SU-DHL-6 (cell line): Measurements from ENCODE around the gene ATG2B.
"Not testable (repeated sequence)": the region's sequence is repeated elsewhere in the genome, so short reads cannot be mapped to it uniquely, and the experiment has no call there.

Source experiments
- H2AFZ ChIP-seq: fragments of 200-600 bp; sonication (generic); 2 replicates; pipeline ENCODE4 v1.6.1; 2014; ENCODE audit warnings: low read depth, mild to moderate bottlenecking, moderate library complexity, mixed read lengths, antibody characterized with exemption, low read length; ENCODE audit not compliant: severe bottlenecking
- H3F3A ChIP-seq: fragments of 200-600 bp; shearing (Covaris generic); 2 replicates; pipeline ENCODE4 v1.6.0; 2016; ENCODE audit warnings: antibody characterized with exemption, mild to moderate bottlenecking; ENCODE audit not compliant: insufficient read depth
- H3K27ac ChIP-seq: fragments of 200-600 bp; sonication (generic); 2 replicates; pipeline ENCODE4 v1.5.1; 2016; ENCODE audit warnings: low read depth, mild to moderate bottlenecking, low read length, moderate library complexity, mixed read lengths
- H3K27me3 ChIP-seq: fragments of 200-600 bp; sonication (generic), shearing (Covaris generic); 2 replicates; pipeline ENCODE4 v1.6.0; 2014; ENCODE audit warnings: mild to moderate bottlenecking, low read length
- H3K36me3 ChIP-seq: fragments of 200-600 bp; sonication (generic); 2 replicates; pipeline ENCODE4 v1.6.1; 2014; ENCODE audit warnings: mild to moderate bottlenecking, low read length, mixed read lengths
- H3K4me2 ChIP-seq: fragments of 300-600, 200-600 bp; shearing (Covaris generic), sonication (generic); 2 replicates; pipeline ENCODE4 v1.6.0; 2014; ENCODE audit warnings: low read length, low read depth, mild to moderate bottlenecking; ENCODE audit not compliant: poor library complexity, severe bottlenecking
- H3K4me3 ChIP-seq: fragments of 200-600 bp; sonication (generic); 2 replicates; pipeline ENCODE4 v1.5.1; 2014; ENCODE audit warnings: antibody characterized with exemption, low read length, mild to moderate bottlenecking, mixed read lengths; ENCODE audit not compliant: insufficient read depth, poor library complexity, severe bottlenecking
- H3K79me2 ChIP-seq: fragments of 200-600 bp; sonication (generic); 2 replicates; pipeline ENCODE4 v1.6.1; 2014; ENCODE audit warnings: mild to moderate bottlenecking, low read length, moderate library complexity; ENCODE audit not compliant: insufficient read depth
- H3K9ac ChIP-seq: fragments of 200-600 bp; sonication (generic); 2 replicates; pipeline ENCODE4 v1.7.0; 2014; ENCODE audit warnings: mild to moderate bottlenecking, low read length
- H3K9me2 ChIP-seq: fragments of 200-600 bp; sonication (generic); replicated peaks from 2 replicates; pipeline ENCODE4 v1.6.1; 2014; ENCODE audit warnings: low read length; ENCODE audit not compliant: insufficient read depth
- H3K9me3 ChIP-seq: fragments of 200-600 bp; sonication (generic); 2 replicates; pipeline ENCODE4 v1.6.1; 2014; ENCODE audit warnings: low read length, mixed read lengths; ENCODE audit not compliant: insufficient read depth
- H4K20me1 ChIP-seq: fragments of 200-600 bp; sonication (generic); 2 replicates; pipeline ENCODE4 v1.6.1; 2014; ENCODE audit warnings: low read depth, mild to moderate bottlenecking, antibody characterized with exemption, low read length, moderate library complexity, mixed read lengths
- CTCF ChIP-seq: fragments of 200-600 bp; sonication (generic); IDR thresholded peaks from one replicate; pipeline ENCODE4 v1.5.1; 2017; ENCODE audit warnings: antibody characterized with exemption, mild to moderate bottlenecking, low read length, moderate library complexity; ENCODE audit not compliant: insufficient read depth, poor library complexity, severe bottlenecking
- EZH2phosphoT487 ChIP-seq: fragments of 200-600 bp; sonication (generic), shearing (Covaris generic); conservative IDR thresholded peaks from 2 replicates; pipeline ENCODE4 v1.6.1; 2018; ENCODE audit warnings: mild to moderate bottlenecking, antibody characterized with exemption, low read length, moderate library complexity, mixed read lengths

ATG2B gene

DNA sequence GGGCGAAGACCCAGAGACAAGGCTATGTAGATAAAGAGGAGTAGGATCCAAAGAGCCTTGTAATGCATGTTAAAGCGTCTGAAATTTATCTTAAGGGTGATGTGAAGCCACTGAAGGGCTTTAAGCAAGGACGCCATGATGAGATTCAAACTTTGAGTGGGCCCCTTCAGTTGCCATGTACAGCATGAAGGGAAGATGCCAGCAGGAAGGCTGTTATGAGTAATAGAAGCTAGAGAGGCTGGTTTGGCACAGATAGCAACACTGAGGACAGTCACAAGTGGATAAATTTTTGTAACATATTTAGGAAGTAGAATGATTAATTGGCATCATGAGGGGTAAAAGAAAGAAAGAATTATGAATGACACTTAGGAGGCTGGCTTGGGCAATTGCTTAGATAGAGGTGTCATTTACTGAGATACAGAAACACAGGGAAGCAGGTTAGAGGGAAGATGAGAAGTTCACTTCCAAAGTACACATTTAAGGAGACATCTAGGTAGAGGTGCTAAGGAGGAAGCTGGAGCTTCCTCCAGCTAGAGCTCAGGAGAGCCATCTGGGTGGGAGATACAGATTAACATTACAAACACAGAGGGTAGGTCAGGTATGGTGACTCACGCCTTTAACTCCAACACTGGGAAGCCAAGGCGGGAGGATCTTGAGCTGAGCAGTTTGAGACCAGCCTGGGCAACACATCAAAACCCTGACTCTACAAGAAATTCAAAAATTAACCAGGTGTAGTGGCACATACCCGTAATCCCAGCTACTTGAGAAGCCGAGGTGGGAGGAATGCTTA is 13.7 kb downstream of the ATG2B start:
- TF ChIP-seq CTCF (no peak), EZH2phosphoT487 (no peak)
- Histone ChIP-seq H3K27ac (no peak overlapping the region), H4K20me1 (no peaks in the 10 kb centered on the region), H2AFZ (no peak overlapping the region), H3K4me2 (no peak overlapping the region), H3K9me2 (no peaks in the 10 kb centered on the region), H3K9me3 (no peaks in the 10 kb centered on the region), H3F3A (no peaks in the 10 kb centered on the region), H3K79me2 (peaks cover 4% of the 10 kb centered on the region; the same call in 1 of the 2 replicates), H3K27me3 (no peaks in the 10 kb centered on the region), H3K36me3 (0 out of 2 replicates have a peak, but pooled peaks cover 5% of the 10 kb centered on the region), H3K4me3 (no peak overlapping the region), H3K9ac (no peak overlapping the region)

DNA sequence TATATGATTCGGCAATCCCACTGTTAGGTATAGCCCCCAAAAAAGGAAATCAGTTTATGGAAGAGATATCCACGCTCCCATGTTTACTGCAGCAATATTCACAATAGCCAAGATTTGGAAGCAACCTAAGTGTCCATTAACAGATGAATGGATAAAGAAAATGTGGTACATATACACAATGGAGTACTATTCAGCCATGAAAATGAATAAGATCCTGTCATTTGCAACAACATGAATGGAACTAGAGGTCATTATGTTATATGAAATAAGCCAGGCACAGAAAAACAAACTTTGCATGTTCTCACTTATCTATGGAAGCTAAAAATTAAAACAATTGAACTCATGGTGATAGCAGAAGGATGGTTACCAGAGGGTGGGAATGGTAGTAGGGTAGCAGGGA is 15.2 kb downstream of the ATG2B start:
- H4K20me1 ChIP-seq, H3F3A ChIP-seq, H3K9ac ChIP-seq, H2AFZ ChIP-seq, H3K4me2 ChIP-seq, H3K9me2 ChIP-seq, H3K4me3 ChIP-seq, H3K79me2 ChIP-seq, H3K27ac ChIP-seq, H3K27me3 ChIP-seq, H3K9me3 ChIP-seq, H3K36me3 ChIP-seq: not testable (repeated sequence)

DNA sequence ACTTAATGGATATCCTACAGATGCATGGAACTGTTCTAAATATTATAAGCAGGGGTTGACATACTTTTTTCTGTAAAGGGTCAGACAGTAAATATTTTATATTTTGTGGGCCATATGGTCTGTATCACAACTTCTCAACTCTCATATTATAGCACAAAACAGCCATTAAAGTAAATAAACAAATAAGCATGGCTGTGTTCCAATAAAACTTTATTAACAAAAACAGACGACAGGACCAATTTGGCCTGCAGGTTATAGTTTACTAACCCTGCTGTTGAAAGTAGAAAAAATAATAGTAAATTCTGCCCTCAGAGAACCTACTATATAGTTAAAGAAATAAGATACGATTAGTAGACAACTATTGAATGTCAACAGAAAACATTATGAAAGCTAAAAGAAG is 17.5 kb downstream of the ATG2B start:
- TF ChIP-seq EZH2phosphoT487 (no peak), CTCF (no peak)
- Histone ChIP-seq H3K9me3 (no peaks in the 10 kb centered on the region), H3K27ac (no peak overlapping the region), H3K9ac (no peak overlapping the region), H3F3A (no peaks in the 10 kb centered on the region), H3K79me2 (no peaks in the 10 kb centered on the region; the same call in 1 of the 2 replicates), H3K4me2 (no peak overlapping the region), H3K36me3 (0 out of 2 replicates have a peak, but pooled peaks cover 8% of the 10 kb centered on the region), H4K20me1 (no peaks in the 10 kb centered on the region), H3K27me3 (no peaks in the 10 kb centered on the region), H2AFZ (no peak overlapping the region), H3K4me3 (no peak overlapping the region), H3K9me2 (no peaks in the 10 kb centered on the region)

- no peaks in the 10 kb centered on the region for H3F3A ChIP-seq
- H3K9ac ChIP-seq: no peak overlapping the region
- TF ChIP-seq EZH2phosphoT487: no peak
- no peak for TF ChIP-seq CTCF
- no peaks in the 10 kb centered on the region for H3K9me3 ChIP-seq
- no peaks in the 10 kb centered on the region for H4K20me1 ChIP-seq
- no peak overlapping the region for H2AFZ ChIP-seq
- no peaks in the 10 kb centered on the region for H3K9me2 ChIP-seq
- H3K36me3 ChIP-seq: peaks cover 11% of the 10 kb centered on the region; the same call in 1 of the 2 replicates
- no peak overlapping the region for H3K4me3 ChIP-seq
- H3K4me2 ChIP-seq: no peak overlapping the region
- H3K27me3 ChIP-seq: no peaks in the 10 kb centered on the region
- no peaks in the 10 kb centered on the region for H3K79me2 ChIP-seq
- H3K27ac ChIP-seq: no peak overlapping the region
These were observed 21.8 kb downstream of the ATG2B start for GRCh38 chr14:96341323-96341722.
